DOHH2 (cell line): ENCODE data around the gene FSD1.

Experiments
- EZH2phosphoT487 ChIP-seq: fragments of 200-600 bp; sonication (generic); IDR thresholded peaks from 2 replicates; pipeline ENCODE4 v1.6.1; 2017; ENCODE audit warnings: borderline replicate concordance, mild to moderate bottlenecking, antibody characterized with exemption, low read length, moderate library complexity, mixed read lengths
- TF ChIP-seq, protein P1 (sequence below): fragments of 200-600 bp; sonication (generic); IDR thresholded peaks from one replicate; pipeline ENCODE4 v1.5.1; 2014; ENCODE audit warnings: antibody characterized with exemption, mild to moderate bottlenecking, low read depth, low read length; ENCODE audit not compliant: poor library complexity, severe bottlenecking

DNA sequence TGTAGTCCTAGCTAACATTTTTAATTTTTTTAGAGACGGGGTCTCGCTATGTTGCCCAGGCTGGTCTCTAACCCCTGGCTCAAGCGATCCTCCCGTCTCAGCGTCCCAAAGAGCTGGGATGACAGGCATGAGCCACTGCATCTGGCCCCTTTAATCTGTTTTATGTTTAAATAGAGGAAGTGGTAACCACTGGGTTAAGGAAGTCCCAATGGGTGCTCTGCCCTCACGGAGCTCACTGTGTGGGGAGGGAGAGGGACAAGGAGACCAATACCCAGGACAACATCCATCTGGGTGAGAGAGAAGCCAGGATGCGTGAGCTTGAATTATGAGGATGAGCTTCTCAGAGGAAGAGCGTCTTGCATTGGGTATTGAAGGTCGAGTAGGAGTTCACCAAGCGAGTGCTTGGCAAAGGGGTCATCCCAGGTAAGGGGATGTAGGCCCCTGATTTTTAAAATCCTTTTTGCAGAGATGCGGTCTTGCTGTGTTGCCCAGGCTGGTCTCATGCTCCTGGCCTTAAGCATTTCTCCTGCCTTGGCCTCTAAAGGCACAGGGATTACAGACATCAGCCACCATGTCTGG lies 43.7 kb upstream of the FSD1 start:
- TF ChIP-seq, protein P1, sequence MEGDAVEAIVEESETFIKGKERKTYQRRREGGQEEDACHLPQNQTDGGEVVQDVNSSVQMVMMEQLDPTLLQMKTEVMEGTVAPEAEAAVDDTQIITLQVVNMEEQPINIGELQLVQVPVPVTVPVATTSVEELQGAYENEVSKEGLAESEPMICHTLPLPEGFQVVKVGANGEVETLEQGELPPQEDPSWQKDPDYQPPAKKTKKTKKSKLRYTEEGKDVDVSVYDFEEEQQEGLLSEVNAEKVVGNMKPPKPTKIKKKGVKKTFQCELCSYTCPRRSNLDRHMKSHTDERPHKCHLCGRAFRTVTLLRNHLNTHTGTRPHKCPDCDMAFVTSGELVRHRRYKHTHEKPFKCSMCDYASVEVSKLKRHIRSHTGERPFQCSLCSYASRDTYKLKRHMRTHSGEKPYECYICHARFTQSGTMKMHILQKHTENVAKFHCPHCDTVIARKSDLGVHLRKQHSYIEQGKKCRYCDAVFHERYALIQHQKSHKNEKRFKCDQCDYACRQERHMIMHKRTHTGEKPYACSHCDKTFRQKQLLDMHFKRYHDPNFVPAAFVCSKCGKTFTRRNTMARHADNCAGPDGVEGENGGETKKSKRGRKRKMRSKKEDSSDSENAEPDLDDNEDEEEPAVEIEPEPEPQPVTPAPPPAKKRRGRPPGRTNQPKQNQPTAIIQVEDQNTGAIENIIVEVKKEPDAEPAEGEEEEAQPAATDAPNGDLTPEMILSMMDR = no peak
- no peak for TF ChIP-seq EZH2phosphoT487
